ENCODE measurements around the gene MAMLD1. TPM values are rescaled to one million over a fixed set of nuclear protein-coding genes. Genes with fewer than 3 reads are reported as not detected.

MAMLD1 gene
- total RNA-seq, 1 experiment from 2014 or later = 0.43 TPM

- DNase-seq = no peak
Observed at GRCh38 chrX:150366951-150367545, 3.9 kb downstream of the MAMLD1 start.

GRCh38 chrX:150370589-150371312, 7.6 kb downstream of the MAMLD1 start:
- H3K9me3 ChIP-seq = no peaks in the 10 kb centered on the region
- DNase-seq = no peak
- no peaks in the 10 kb centered on the region for H3K36me3 ChIP-seq
- H3K4me3 ChIP-seq = no peak overlapping the region
- no peaks in the 10 kb centered on the region for H3K27me3 ChIP-seq

More at GRCh38 chrX:150366951-150367545, 3.9 kb downstream of the MAMLD1 start:
- Histone ChIP-seq H3K36me3 (no peaks in the 10 kb centered on the region), H3K9me3 (no peaks in the 10 kb centered on the region), H3K4me3 (no peak overlapping the region), H3K27me3 (no peaks in the 10 kb centered on the region)

GRCh38 chrX:150371877-150372276, 8.8 kb downstream of the MAMLD1 start:
- H3K4me3 ChIP-seq = no peak overlapping the region
- no peak for DNase-seq
- no peaks in the 10 kb centered on the region for H3K9me3 ChIP-seq
- no peaks in the 10 kb centered on the region for H3K36me3 ChIP-seq
- no peaks in the 10 kb centered on the region for H3K27me3 ChIP-seq

- H3K36me3 ChIP-seq = no peaks in the 10 kb centered on the region
- DNase-seq = no peak
Observed at GRCh38 chrX:150372280-150372679, 9.2 kb downstream of the MAMLD1 start.

GRCh38 chrX:150372756-150373155, 9.6 kb downstream of the MAMLD1 start:
- no peak for DNase-seq
- no peaks in the 10 kb centered on the region for H3K27me3 ChIP-seq
- no peak overlapping the region for H3K4me3 ChIP-seq
- H3K36me3 ChIP-seq = no peaks in the 10 kb centered on the region
- no peaks in the 10 kb centered on the region for H3K9me3 ChIP-seq

More at GRCh38 chrX:150372280-150372679, 9.2 kb downstream of the MAMLD1 start:
- Histone ChIP-seq H3K27me3 (no peaks in the 10 kb centered on the region), H3K9me3 (no peaks in the 10 kb centered on the region), H3K4me3 (no peak overlapping the region)

DNA sequence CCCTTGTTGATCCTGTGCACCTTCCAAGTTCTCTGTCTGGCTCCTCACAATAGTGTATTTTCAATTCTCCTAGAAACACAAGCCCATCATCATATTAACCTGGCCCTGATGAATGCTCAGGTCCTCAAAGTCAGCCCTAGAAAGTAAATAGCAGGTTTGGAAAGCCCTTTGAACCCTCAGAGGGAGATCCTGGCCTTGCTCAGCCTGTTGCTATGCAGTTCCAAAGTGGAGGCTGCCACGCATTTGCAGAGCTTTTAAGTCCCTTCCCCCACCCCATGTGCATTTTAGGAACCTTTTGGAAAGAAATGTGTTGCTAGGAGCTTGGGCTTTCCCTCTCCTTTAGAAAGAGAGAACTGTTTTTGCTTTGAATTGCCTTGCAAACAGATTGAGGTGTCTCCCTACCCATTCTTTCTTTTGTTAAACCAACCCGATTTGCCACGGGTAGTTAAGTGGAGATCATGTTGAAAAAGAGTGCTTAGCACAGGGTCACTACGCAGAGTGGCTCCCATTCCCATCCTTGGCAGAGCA, 12.2 kb downstream of the MAMLD1 start:
- no peak overlapping the region for H3K4me3 ChIP-seq
- DNase-seq = no peak
- H3K36me3 ChIP-seq = no peaks in the 10 kb centered on the region
- H3K9me3 ChIP-seq = no peaks in the 10 kb centered on the region
- no peaks in the 10 kb centered on the region for H3K27me3 ChIP-seq

DNA sequence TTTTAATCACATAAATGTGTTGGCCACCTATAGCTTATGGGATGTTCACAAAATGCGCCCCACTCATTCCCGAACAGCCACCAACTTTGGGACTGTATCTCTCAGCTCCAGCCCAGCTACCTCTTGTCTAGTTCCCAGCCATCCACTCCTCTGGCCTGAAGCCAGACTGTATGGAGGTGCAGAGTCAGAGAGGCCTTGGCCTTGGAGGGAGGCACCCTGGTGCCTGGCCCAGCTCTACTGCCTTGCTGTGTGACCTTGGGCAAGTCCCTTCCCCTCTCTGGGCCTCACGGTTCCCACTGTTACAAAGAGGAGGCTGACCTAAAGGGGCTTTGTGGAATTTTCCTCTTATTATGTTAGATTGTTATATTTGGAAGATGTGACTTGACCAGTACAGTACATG, 13.9 kb downstream of the MAMLD1 start:
- Histone ChIP-seq H3K36me3 (no peaks in the 10 kb centered on the region), H3K27me3 (no peaks in the 10 kb centered on the region), H3K9me3 (no peaks in the 10 kb centered on the region), H3K4me3 (no peak overlapping the region)
- DNase-seq = no peak

- Histone ChIP-seq H3K4me3 (no peak overlapping the region), H3K27me3 (no peaks in the 10 kb centered on the region), H3K36me3 (no peaks in the 10 kb centered on the region), H3K9me3 (no peaks in the 10 kb centered on the region)
- DNase-seq = no peak
Observed at GRCh38 chrX:150405006-150405405, 41.9 kb downstream of the MAMLD1 start.

- no peaks in the 10 kb centered on the region for H3K36me3 ChIP-seq
- no peaks in the 10 kb centered on the region for H3K9me3 ChIP-seq
- no peak overlapping the region for H3K4me3 ChIP-seq
- DNase-seq = no peak
- H3K27me3 ChIP-seq = no peaks in the 10 kb centered on the region
Observed at GRCh38 chrX:150405576-150405975, 42.5 kb downstream of the MAMLD1 start.

DNA sequence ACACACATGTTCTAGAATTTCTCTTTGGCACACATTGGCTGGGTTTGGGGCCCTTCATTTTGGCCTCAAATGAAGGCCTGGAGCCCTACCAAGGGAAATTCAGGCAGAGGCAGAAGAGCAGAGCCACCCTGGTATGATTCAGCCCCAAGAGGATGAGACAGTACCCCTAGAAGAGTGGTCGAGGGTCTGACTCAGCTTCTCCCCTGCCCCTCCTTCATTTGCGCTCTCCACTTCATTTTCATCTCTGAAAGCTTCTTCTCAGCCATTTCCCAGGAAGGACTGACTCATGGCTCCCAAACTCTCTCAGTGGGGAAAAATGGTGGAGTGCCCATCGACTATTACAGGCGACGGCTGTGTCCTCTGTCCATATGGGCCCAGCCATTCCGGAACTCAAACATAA, 43.5 kb downstream of the MAMLD1 start:
- Histone ChIP-seq H3K27me3 (no peaks in the 10 kb centered on the region), H3K36me3 (no peaks in the 10 kb centered on the region), H3K4me3 (no peak overlapping the region), H3K9me3 (no peaks in the 10 kb centered on the region)
- no peak for DNase-seq

DNA sequence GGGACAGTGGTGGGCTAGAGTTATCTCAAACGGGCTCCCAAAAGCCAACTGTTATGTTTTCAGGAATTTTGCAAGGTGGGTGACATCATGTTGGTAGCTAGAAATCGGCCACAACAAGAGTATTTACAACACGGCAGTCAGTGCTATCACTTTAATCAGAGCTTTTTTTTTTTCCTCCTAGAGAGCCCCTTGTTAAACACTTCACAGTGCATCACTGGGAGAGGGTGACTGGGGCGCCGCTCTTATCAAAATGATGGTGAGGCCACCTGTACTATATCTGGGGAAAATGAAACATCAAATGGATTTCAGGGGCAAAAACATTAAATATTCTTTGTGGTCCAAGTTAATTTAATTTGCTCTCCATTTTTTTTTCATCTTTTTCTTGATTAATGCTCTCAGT, 44.9 kb downstream of the MAMLD1 start:
- Histone ChIP-seq H3K9me3 (no peaks in the 10 kb centered on the region), H3K27me3 (no peaks in the 10 kb centered on the region), H3K4me3 (no peak overlapping the region), H3K36me3 (no peaks in the 10 kb centered on the region)
- no peak for DNase-seq

- H3K4me3 ChIP-seq = no peak overlapping the region
- DNase-seq = no peak
- H3K36me3 ChIP-seq = no peaks in the 10 kb centered on the region
- H3K9me3 ChIP-seq = no peaks in the 10 kb centered on the region
- H3K27me3 ChIP-seq = no peaks in the 10 kb centered on the region
Observed at GRCh38 chrX:150408561-150408960, 45.4 kb downstream of the MAMLD1 start.

GRCh38 chrX:150409486-150409885, 46.4 kb downstream of the MAMLD1 start:
- Histone ChIP-seq H3K4me3 (no peak overlapping the region), H3K9me3 (no peaks in the 10 kb centered on the region), H3K27me3 (no peaks in the 10 kb centered on the region), H3K36me3 (no peaks in the 10 kb centered on the region)
- no peak for DNase-seq

DNA sequence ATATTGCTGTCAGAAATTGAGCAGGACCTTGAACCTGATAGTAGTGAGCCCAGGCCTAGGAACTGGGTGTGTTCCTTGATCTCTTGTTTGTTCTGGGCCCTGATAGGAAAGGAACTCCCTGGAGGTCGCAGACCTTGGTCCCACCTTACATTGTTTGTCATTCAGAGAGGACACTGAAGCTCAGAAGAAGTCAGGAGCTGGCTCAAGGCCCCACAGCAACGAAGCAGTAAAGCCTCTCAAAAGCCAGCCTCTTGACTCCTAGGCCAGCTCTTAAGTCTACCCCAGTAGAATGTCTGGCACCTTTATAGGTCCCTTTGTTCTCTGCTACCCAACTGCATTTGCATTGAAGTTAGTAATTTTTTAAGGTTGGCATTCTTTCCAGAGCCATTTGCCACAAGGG, 46.8 kb downstream of the MAMLD1 start:
- Histone ChIP-seq H3K27me3 (no peaks in the 10 kb centered on the region), H3K36me3 (no peaks in the 10 kb centered on the region), H3K9me3 (no peaks in the 10 kb centered on the region), H3K4me3 (no peak overlapping the region)
- DNase-seq = no peak

GRCh38 chrX:150410513-150410912, 47.4 kb downstream of the MAMLD1 start:
- H3K9me3 ChIP-seq = no peaks in the 10 kb centered on the region
- no peak overlapping the region for H3K4me3 ChIP-seq
- DNase-seq = no peak
- H3K27me3 ChIP-seq = no peaks in the 10 kb centered on the region
- H3K36me3 ChIP-seq = no peaks in the 10 kb centered on the region

DNA sequence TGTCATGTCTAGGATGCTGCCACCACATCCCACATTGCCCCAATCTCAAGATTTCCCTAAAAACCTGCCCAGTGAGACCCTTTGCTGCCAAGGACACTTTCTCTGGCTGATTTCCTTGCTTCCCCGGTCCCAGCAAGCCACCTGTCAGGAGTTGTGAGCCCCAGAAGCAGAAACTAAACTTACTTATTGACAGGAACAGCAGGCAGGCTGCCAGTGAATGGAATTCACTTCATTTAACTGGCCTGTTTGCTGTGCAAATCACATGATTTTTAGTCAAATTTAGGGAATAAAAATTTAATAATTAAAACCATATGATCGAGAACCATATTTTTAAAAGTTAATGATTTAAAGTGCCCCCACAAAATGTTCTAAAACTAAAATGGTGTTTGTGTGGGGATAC, 48.5 kb downstream of the MAMLD1 start:
- Histone ChIP-seq H3K9me3 (no peaks in the 10 kb centered on the region), H3K4me3 (no peak overlapping the region), H3K36me3 (no peaks in the 10 kb centered on the region), H3K27me3 (no peaks in the 10 kb centered on the region)
- DNase-seq = no peak

DNA sequence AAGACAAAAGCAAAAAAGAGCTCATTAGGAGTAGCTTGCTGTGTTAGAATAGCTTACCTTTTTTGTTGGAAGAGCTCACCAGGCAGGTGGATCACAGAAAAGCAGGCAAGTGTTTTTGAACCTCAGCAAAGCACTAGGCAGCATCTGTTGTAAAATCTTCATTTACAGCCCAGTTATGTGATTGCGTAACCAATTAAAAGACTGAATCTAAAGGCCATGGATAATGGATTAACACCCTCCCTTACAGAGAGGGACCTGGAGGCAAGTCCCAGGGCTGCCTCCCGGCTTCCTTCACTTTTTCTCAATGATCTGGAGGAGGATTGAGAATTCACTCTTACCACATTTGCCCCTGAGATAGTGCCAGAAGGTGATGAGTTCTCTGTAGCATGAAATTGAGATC, 51.1 kb downstream of the MAMLD1 start:
- H3K27me3 ChIP-seq = no peaks in the 10 kb centered on the region
- no peak for DNase-seq
- H3K9me3 ChIP-seq = no peaks in the 10 kb centered on the region
- no peaks in the 10 kb centered on the region for H3K36me3 ChIP-seq
- H3K4me3 ChIP-seq = no peak overlapping the region

DNA sequence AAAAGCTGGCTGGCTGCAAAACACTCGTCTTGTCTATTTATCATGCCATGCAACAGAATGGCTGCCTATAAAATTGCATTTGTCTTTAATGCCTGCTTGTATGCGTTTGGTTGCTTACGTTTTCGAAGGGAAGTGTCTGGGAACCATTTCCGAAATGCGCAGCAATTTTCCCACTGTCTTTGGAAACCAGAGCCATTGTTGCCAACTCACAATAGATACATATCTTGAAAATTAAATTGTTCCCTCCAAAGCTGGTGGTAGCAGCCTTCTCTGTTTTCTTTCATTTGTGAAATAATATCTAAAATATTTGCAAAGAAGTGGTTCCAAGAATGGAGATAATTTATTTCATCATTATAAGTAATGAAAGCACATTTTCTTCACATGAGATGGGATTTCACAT, 53.4 kb downstream of the MAMLD1 start:
- H3K36me3 ChIP-seq = no peaks in the 10 kb centered on the region
- no peak overlapping the region for H3K4me3 ChIP-seq

More for the DNA sequence above, 53.4 kb downstream of the MAMLD1 start:
- DNase-seq = no peak
- Histone ChIP-seq H3K9me3 (no peaks in the 10 kb centered on the region), H3K27me3 (no peaks in the 10 kb centered on the region)
